Right lobe of liver (tissue), 4 donors: ENCODE results near the gene CTPS1.

Experiments
- CTCF ChIP-seq, 4 donors: fragments of 200-600 bp in 3 of 4; fragments of 450-650 bp in 1 of 4; IDR thresholded peaks; one replicate each; pipeline versions ENCODE4 v1.5.1 to v1.8.0; 2016 to 2022; ENCODE audit warnings: antibody characterized with exemption in 4 of 4, mild to moderate bottlenecking in 2 of 4
- POLR2A ChIP-seq: fragments of 450-650 bp; IDR thresholded peaks from one replicate; pipeline ENCODE4 v1.6.1; 2017; ENCODE audit warnings: antibody characterized with exemption, mild to moderate bottlenecking
- donor health status: DM: no; HTN: no; CAD: no.
- donor health status: DM: no; HTN: no; CAD: no.
- donor health status: DM: no; HTN: yes; CAD: no.

GRCh38 chr1:41025979-41026819, 46.7 kb downstream of the CTPS1 start:
- TF ChIP-seq POLR2A (no peak), CTCF (IDR thresholded peaks at IDR 0.05) (no peak)
